ENCODE results near the gene VWA3B.

The VWA3B gene

GRCh38 chr2:98172951-98173350 lies 86.0 kb downstream of the VWA3B start:
- no peak for DNase-seq (ENCODE audit: low read depth in 2 of 2)

DNA sequence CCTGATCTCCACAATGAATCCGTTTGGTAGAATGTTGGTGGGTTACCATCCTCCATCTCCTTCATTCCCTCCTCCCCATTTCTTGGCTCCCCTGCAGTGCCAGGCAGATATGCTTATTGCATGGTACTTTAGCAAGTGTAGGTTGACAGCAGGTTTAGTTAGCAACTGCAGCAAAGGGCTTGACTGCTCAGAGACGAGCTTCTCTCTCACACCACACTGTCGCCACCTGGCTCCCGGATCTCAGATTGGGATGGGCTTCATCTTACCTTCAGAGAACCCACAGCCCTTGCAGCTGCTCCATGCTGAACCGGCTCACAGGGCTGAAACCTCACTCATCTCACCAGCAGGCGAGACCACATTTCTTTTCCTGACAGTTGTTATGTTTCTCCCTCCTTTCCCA lies 88.8 kb downstream of the VWA3B start:
- no peak for DNase-seq (ENCODE audit: low read depth in 2 of 2)

DNA sequence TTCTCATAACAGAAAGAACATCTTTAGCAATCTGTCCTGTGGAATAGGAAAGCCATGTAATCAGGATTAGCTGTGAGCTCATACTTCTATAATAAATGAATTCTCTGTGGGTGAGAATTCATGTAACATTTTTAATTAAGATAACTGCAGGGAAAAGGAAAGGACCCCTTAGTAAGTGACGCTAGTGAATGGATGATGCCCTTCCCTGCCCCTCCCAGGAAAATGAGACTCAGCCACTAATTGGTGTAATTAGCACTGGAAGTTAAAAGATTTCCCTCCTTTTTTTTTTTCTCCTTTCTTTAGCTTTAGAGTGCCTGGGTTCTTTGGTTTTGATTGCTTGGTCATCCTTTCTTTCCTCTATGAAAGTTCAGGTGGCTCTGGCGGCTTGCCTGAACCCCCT lies 90.3 kb downstream of the VWA3B start:
- DNase-seq (ENCODE audit: low read depth in 2 of 2) = no peak

DNA sequence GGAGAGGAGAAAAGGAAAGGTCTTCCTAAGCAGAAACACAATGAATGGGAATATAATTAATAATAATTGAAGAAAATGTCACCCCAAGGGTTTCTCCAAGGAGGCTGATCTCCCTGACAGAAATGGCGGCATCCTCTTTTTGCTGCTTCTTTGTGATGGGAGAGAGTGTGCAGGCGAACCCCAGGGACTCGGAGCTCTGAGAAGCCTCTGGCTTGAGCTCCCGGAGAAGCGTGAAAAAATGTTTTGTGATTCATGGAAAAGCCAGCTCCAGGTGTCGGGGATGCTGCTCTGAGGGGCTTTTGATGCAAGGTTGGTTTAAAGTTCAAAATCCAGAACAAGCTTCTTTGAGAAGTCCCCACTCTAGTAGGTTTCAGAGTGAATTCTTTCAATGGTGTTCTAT lies 91.0 kb downstream of the VWA3B start:
- no peak for DNase-seq (ENCODE audit: low read depth in 2 of 2)

DNA sequence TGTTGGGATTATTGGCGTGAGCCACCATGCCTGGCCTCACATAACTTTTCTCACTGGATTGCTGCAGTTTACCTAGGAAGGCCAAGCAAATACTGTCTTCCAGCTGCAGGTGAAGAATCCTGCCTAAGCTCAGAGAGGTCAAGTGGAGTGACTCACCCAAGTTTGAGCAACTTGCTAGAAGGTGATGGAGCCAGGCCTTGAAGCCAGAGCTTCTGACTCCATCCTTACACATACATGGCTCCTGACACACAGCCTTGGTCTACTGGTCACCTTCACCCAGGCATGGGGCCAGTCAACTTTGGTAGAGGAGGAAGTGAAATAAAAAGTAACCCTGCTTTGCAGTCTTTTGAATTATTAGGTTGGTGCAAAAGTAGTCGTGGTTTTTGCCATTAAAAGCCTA lies 93.5 kb downstream of the VWA3B start:
- DNase-seq (ENCODE audit: low read depth in 2 of 2) = no peak

DNA sequence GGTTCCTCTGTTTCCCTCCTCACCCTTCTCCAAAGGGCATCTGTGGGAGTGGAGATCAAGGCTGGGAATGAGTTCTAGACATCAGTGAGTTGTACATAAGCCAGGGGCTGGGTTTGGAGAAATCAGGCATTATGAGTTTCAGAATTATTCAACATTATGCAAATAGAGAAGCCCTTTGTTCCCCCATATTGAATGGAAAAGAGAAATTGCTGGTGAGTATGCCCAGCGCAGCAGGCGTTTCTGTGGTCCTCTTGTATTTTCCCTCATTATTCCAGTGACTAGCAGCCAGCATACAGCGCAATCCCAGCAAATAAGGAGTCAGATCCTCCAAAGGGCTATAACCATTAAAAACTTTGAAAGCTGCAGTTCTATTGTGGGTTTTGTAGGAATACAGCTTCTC lies 94.4 kb downstream of the VWA3B start:
- no peak for DNase-seq (ENCODE audit: low read depth in 2 of 2)

DNA sequence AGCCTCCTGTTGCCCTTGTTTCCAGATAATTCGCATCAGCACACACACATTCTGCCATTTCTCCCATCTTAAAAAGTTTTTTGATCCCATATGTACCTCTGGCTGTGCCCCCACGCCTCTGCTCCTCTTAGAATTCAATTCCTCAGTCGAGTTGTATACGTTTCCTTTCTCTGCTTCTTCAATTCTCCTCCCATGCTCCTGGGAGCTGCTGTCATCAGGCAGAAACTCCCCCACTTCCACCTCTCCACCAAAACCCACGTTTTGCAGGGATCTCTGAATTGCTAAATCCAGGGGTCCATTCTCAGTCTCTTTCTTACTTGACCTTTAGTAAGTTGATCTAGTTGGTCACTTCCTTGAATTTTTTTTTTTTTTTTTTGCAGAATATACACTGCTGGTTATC lies 98.8 kb downstream of the VWA3B start:
- no peak for DNase-seq (ENCODE audit: low read depth in 2 of 2)

GRCh38 chr2:98187194-98187593 lies 100.2 kb downstream of the VWA3B start:
- no peak for DNase-seq (ENCODE audit: low read depth in 2 of 2)

- DNase-seq (ENCODE audit: low read depth in 2 of 2) = no peak
Observed at GRCh38 chr2:98188351-98189046, 101.5 kb downstream of the VWA3B start.

DNA sequence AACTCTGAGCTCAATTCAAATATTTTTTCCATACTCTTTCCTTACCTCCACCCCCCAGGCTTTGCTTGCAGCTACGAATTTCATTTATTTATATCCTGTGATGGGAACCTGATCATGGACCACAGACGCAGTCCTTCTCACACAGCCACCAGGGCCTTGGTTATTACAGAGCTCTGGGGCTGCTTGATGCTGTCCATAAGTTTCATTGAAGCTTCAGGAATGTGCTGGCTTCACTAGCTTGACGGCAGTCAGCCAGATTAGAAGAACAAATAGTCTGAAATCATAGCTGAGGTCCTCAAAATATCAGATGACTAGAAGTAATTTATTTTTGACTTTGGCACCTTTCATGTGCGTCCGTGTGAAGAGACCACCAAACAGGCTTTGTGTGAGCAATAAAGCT lies 104.9 kb downstream of the VWA3B start:
- no peak for DNase-seq (ENCODE audit: low read depth in 2 of 2)

DNA sequence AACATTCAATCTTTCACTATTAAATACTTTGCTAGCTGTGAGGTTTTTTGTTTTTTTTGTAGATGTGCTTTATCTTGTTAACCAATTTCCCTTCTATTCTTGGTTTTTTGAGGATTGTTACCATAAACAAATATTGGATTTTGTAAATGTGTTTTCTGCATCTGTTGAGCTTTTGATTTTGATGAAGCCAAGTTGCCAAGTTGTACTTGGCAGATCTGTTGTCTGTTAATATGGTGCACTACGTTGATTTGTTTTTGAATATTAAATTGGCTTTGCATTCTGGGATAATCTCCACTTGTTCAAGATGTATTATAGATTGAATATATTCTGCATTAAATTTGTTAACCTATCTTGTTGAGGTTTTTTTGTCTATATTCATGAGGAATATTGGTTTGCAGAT lies 114.6 kb downstream of the VWA3B start:
- DNase-seq (ENCODE audit: low read depth in 2 of 2) = no peak

- no peak for DNase-seq (ENCODE audit: low read depth in 2 of 2)
Observed at GRCh38 chr2:98205889-98206288, 118.9 kb downstream of the VWA3B start.

DNA sequence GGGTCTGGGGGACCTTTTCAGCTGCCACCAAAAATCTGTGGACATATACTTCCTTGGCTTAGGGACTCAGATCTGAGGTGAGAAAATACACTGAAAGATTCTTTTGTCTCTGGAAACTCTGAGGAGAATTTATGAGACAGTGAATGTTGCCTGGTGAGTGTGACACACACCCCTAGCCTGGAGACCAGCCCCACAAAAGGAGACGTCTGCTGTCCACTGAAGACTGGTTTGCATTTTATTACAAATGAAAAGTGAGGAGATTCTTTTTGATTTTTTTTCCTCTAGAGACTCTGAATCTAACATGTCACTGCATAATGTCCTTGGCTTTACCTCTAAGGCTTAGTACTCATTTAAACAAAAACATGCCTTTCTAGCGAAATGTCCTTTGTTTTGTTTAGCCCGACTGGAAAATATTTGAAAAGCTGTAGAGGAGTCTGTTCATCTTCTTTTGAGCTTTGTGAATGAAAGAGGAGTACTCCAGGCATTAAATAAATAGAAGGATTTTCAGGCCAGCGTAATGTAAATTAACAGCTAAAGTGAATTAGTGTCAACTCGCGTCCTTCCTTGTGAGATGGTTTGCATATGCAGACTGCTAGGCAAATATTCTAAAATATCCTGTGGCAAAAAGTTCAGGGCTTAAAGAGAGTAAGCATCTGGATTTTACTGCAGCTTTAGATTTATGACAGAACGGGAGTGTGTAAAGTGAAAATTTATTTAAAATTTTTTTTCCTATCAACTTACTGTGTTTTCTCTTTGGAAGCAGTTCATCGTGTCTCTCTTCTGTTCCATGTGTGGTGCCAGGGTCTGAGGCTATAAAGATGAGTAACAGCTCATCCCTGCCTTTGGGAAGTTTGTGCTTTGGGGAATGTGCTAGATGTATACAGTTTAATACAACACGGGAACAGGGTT lies 125.4 kb downstream of the VWA3B start:
- no peak for DNase-seq (ENCODE audit: low read depth in 2 of 2)

GRCh38 chr2:98216616-98217015 lies 129.6 kb downstream of the VWA3B start:
- no peak for DNase-seq (ENCODE audit: low read depth in 2 of 2)

DNA sequence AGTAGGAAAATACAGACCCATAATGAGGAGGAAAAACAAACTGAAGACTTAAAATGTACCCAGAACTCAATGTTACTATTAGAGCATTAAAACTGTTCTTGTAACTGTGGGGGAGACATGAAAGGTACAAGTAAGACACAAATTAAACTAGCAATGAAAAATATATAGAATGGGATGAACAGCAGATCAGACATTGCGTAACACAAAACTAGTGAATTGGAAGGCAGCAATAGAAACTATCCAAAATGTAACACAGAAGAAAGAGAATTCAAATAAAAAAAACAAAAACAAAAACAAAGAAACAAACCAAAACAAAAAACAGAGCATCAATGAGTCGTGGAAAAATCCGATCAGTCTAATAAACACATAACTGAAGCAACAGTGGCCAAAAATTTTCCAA lies 132.2 kb downstream of the VWA3B start:
- no peak for DNase-seq (ENCODE audit: low read depth in 2 of 2)

DNA sequence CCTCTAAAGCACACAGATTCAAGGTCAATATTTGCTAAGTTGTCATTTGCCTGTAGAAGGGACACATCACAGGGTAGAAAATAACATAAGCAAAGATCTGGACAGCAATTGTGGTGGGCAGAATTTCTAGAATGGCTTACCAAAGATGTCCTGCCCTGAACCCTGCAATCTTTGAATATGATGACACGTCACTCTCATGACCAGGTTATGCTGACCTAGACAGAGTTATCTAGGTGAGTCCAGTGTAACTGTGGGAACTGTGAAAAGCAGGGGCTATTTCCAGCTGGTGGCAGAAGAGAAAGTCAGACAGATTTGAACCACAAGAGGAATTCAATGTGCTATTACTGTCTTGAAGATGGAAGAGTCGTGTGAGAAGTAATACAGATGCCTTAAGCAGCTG lies 147.0 kb downstream of the VWA3B start:
- DNase-seq (ENCODE audit: low read depth in 2 of 2) = no peak

- DNase-seq (ENCODE audit: low read depth in 2 of 2) = no peak
Observed at GRCh38 chr2:98234776-98235175, 147.8 kb downstream of the VWA3B start.

GRCh38 chr2:98236935-98237334 lies 150.0 kb downstream of the VWA3B start:
- DNase-seq (ENCODE audit: low read depth in 2 of 2) = no peak

DNA sequence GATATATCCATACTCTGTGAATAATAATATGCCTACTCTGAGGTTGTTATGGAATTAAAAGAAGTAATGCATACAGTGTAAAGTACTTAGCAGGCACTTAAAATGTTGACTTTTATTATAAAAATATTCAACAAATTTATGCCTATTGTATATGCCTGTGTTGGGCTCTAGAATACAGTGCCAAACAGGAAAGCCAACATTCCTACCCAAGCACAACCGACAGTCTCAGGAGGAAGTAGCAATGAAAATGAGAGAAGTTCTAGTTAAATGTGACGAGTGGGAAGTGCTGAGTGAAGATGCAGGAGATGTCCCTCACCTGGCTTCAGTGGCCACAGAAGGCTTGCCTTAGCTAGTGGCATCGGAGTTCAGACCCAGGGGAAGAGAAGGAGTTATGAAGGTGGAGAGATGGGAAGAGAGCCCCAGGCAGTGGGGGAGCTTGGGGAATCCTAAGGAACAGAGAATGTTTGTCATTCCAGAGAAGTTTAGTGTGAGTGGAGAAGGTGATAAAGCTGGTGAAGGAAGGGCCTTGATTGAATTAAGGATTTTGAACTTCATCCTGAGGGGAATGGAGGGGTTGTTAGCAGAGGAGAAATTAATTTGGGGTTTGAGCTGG lies 153.9 kb downstream of the VWA3B start:
- no peak for DNase-seq (ENCODE audit: low read depth in 2 of 2)

- no peak for DNase-seq (ENCODE audit: low read depth in 2 of 2)
Observed at GRCh38 chr2:98241592-98241991, 154.6 kb downstream of the VWA3B start.

GRCh38 chr2:98242003-98242402 lies 155.0 kb downstream of the VWA3B start:
- no peak for DNase-seq (ENCODE audit: low read depth in 2 of 2)

- DNase-seq (ENCODE audit: low read depth in 2 of 2) = no peak
Observed at GRCh38 chr2:98245491-98245890, 158.5 kb downstream of the VWA3B start.

- no peak for DNase-seq (ENCODE audit: low read depth in 2 of 2)
Observed at GRCh38 chr2:98247383-98247782, 160.4 kb downstream of the VWA3B start.

Measured in stimulated activated CD4-positive, alpha-beta T cell treated with anti-CD3 and anti-CD28 coated beads, Interleukin-1b, Interleukin-23, amount 100 ng/mL, for 1 hour (primary cell).